Ovary (tissue), 3 donors: ENCODE measurements around the gene MIA3.

Experiments
- EP300 ChIP-seq: sonication (generic); formaldehyde crosslinking; IDR thresholded peaks from one replicate; pipeline ENCODE4 v1.6.1; 2017; ENCODE audit warnings: antibody characterized with exemption
- POLR2A ChIP-seq: fragments of 450-650 bp; IDR thresholded peaks from one replicate; pipeline ENCODE4 v1.6.1; 2017; ENCODE audit warnings: antibody characterized with exemption, mild to moderate bottlenecking, moderate library complexity
- TF ChIP-seq, protein P1 (sequence below), 3 donors: fragments of 450-650 bp in 2 of 3; fragments of 200-600 bp in 1 of 3; IDR thresholded peaks; one replicate each; pipeline versions ENCODE4 v1.5.1 to v1.8.0; 2016 to 2022; ENCODE audit warnings: antibody characterized with exemption in 3 of 3, mild to moderate bottlenecking in 1 of 3
- donor health status: DM: no; HTN: no; CAD: no.

DNA sequence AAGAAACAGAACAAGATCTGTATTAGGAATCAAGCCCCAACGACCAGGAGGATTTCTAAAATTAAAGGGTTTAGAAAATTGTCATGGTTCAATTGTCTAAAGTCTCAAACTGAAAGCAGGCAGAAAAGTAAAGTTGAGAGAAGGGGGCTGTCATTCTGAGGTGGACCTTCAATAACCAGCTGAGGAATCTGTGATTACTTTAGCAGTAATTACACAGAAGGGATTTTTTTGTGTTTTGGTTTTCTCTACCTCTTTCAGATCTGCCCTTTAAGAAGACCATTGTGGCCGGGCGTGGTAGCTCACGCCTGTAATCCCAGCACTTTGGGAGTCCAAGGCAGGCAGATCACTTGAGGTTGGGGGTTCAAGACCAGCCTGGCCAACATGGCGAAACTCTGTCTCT lies 77.0 kb downstream of the MIA3 start:
- TF ChIP-seq, protein P1, sequence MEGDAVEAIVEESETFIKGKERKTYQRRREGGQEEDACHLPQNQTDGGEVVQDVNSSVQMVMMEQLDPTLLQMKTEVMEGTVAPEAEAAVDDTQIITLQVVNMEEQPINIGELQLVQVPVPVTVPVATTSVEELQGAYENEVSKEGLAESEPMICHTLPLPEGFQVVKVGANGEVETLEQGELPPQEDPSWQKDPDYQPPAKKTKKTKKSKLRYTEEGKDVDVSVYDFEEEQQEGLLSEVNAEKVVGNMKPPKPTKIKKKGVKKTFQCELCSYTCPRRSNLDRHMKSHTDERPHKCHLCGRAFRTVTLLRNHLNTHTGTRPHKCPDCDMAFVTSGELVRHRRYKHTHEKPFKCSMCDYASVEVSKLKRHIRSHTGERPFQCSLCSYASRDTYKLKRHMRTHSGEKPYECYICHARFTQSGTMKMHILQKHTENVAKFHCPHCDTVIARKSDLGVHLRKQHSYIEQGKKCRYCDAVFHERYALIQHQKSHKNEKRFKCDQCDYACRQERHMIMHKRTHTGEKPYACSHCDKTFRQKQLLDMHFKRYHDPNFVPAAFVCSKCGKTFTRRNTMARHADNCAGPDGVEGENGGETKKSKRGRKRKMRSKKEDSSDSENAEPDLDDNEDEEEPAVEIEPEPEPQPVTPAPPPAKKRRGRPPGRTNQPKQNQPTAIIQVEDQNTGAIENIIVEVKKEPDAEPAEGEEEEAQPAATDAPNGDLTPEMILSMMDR (IDR thresholded peaks at IDR 0.05) = no peak
- TF ChIP-seq POLR2A = no peak
- TF ChIP-seq EP300 = no peak
